ENCODE results near the gene MELK. TPM values are rescaled to one million over a fixed set of nuclear protein-coding genes. Genes with fewer than 3 reads are reported as not detected.

Gene MELK
- total RNA-seq, 2 experiments from 2014 or later: 47.9 to 58.7 TPM

DNA sequence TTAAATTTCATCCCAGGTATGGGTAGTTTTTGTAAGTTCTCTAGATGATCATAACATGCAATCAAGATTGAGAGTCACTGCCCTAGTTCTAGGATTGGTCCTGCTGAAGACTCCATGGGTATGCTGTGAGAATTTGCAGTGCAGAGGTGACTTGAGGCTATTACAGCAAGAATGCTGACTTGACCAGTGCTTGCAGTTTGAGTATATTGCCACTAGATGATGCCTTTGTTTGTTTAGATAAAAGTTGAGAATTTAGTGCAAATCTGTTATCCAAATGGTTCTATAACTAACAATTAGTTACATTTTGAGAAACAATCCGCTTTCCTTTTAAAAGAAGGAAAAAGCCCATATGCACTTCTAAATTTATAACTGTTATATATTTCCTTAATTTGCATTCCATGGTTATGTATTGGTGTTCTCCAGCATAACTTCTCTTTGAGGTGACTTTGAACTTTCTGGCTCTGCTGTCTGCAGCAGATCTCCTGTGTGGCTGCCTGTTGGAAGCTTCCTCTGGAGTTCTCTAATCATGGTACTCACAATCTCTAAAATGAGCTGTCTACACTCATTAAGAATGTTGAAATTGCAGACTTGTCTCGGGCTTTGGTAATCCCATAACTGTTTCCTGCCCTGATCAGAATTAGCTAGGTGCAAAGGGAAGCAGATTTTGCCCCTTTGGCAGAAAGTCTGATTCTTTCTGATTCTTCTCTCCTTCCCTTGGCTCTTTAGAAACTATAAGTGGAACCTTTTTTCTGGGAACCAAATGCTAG is 24.9 kb downstream of the MELK start:
- Histone ChIP-seq H4K20me1 (ENCODE audit: insufficient read depth, low read length) (no peaks in the 10 kb centered on the region), H3K4me2 (ENCODE audit: low read length) (no peak overlapping the region), H3K36me3 (ENCODE audit: insufficient read depth, low read length) (peaks cover 98% of the 10 kb centered on the region), H3K9me2 (ENCODE audit: insufficient read depth, low read length) (no peaks in the 10 kb centered on the region), H2AFZ (ENCODE audit: low read length) (no peak overlapping the region), H3K79me2 (ENCODE audit: insufficient read depth, low read depth, low read length) (no peaks in the 10 kb centered on the region), H3K4me1 (ENCODE audit: insufficient read depth, low read length, poor library complexity, severe bottlenecking) (no peaks in the 10 kb centered on the region), H3K27ac (ENCODE audit: low read depth, low read length, poor library complexity, severe bottlenecking) (no peak overlapping the region), H3K9me3 (ENCODE audit: low read length) (no peaks in the 10 kb centered on the region), H3K4me3 (ENCODE audit: low read depth, low read length, poor library complexity, severe bottlenecking) (no peak overlapping the region)
- intact Hi-C loops (cut with micrococcal nuclease; ENCODE audit: unreplicated experiment): no loop called here
- DNase-seq (ENCODE audit: low spot score): peak; percentile 47
- TF ChIP-seq, protein P1, sequence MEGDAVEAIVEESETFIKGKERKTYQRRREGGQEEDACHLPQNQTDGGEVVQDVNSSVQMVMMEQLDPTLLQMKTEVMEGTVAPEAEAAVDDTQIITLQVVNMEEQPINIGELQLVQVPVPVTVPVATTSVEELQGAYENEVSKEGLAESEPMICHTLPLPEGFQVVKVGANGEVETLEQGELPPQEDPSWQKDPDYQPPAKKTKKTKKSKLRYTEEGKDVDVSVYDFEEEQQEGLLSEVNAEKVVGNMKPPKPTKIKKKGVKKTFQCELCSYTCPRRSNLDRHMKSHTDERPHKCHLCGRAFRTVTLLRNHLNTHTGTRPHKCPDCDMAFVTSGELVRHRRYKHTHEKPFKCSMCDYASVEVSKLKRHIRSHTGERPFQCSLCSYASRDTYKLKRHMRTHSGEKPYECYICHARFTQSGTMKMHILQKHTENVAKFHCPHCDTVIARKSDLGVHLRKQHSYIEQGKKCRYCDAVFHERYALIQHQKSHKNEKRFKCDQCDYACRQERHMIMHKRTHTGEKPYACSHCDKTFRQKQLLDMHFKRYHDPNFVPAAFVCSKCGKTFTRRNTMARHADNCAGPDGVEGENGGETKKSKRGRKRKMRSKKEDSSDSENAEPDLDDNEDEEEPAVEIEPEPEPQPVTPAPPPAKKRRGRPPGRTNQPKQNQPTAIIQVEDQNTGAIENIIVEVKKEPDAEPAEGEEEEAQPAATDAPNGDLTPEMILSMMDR (conservative IDR thresholded peaks at IDR 0.05; ENCODE audit: low read length): peak; percentile 76
- TF ChIP-seq EZH2phosphoT487 (IDR thresholded peaks at IDR 0.05; ENCODE audit: borderline replicate concordance, low read depth, low read length): no peak
- ChIA-PET POLR2A (interaction anchor here (0.6 to 1.4 kb wide), 3 partner anchors 14 to 733 kb away, joined by 3 to 5 read pairs (median 4); no protein-coding TSS in a partner anchor), CTCF (ENCODE audit: unreplicated experiment) (interaction anchor here (0.6 kb wide), 1 partner anchor 457 kb away, joined by 3 read pairs; no protein-coding TSS in a partner anchor)
- no TSS peak for BruUV-seq (replicated peaks)

DNA sequence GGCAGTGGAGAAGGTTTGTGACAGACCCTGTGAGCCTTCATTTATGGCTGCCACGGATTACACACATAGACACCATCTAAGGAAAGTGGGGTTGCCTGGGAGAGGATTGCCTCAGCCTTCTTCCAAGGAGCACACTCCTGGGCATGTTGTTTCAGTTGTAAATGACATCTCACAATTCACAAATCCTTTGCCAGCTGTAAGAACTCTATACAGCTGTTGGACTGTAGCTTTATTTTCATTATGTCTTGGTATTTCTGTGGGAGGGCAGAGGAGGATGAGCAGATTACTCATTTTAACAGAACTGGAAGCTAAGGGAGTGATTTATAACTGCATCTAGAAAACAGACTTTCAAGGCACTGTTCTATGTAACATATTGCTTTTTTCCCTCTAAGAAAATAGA is 25.6 kb downstream of the MELK start:
- peaks cover 98% of the 10 kb centered on the region for H3K36me3 ChIP-seq (ENCODE audit: insufficient read depth, low read length)
- TSS peak; percentile 5 for BruUV-seq (replicated peaks)
- CTCF ChIA-PET (ENCODE audit: unreplicated experiment): no interaction called here
- TF ChIP-seq EZH2phosphoT487 (IDR thresholded peaks at IDR 0.05; ENCODE audit: borderline replicate concordance, low read depth, low read length): no peak
- TF ChIP-seq, protein P1 (conservative IDR thresholded peaks at IDR 0.05; ENCODE audit: low read length): no peak
- H3K27ac ChIP-seq (ENCODE audit: low read depth, low read length, poor library complexity, severe bottlenecking): no peak overlapping the region
- intact Hi-C loops (cut with micrococcal nuclease; ENCODE audit: unreplicated experiment): no loop called here
- no peaks in the 10 kb centered on the region for H3K79me2 ChIP-seq (ENCODE audit: insufficient read depth, low read depth, low read length)
- H3K4me3 ChIP-seq (ENCODE audit: low read depth, low read length, poor library complexity, severe bottlenecking): no peak overlapping the region
- DNase-seq (ENCODE audit: low spot score): no peak
- H2AFZ ChIP-seq (ENCODE audit: low read length): no peak overlapping the region
- H3K4me2 ChIP-seq (ENCODE audit: low read length): no peak overlapping the region
- POLR2A ChIA-PET: interaction anchor here (0.6 to 1.4 kb wide), 2 partner anchors 13 to 33 kb away, joined by 5 read pairs; no protein-coding TSS in a partner anchor
- no peaks in the 10 kb centered on the region for H3K4me1 ChIP-seq (ENCODE audit: insufficient read depth, low read length, poor library complexity, severe bottlenecking)
- H3K9me3 ChIP-seq (ENCODE audit: low read length): no peaks in the 10 kb centered on the region
- no peaks in the 10 kb centered on the region for H3K9me2 ChIP-seq (ENCODE audit: insufficient read depth, low read length)
- no peaks in the 10 kb centered on the region for H4K20me1 ChIP-seq (ENCODE audit: insufficient read depth, low read length)

DNA sequence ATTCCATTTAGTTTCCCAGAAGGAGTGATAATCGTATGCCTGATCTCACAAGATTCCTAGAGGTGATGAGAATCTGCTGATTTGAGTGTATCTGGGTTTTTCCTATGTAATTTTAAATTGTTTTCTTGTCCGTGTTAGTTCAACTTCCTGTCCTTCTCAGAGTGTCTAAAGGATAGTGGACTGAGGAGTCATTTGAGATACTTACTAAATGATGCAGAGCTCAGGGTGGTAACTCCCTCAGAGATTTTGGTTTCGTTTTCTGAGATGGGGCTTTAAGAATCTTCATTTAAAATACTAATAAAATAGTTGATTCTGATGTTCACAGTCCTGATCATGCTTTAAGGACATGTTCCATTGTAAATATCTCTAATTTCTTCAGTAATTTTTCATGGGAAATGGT is 30.3 kb downstream of the MELK start:
- Histone ChIP-seq H3K4me1 (ENCODE audit: insufficient read depth, low read length, poor library complexity, severe bottlenecking) (no peaks in the 10 kb centered on the region), H3K36me3 (ENCODE audit: insufficient read depth, low read length) (peaks cover 93% of the 10 kb centered on the region), H4K20me1 (ENCODE audit: insufficient read depth, low read length) (no peaks in the 10 kb centered on the region), H3K27ac (ENCODE audit: low read depth, low read length, poor library complexity, severe bottlenecking) (no peak overlapping the region), H2AFZ (ENCODE audit: low read length) (no peak overlapping the region), H3K9me2 (ENCODE audit: insufficient read depth, low read length) (no peaks in the 10 kb centered on the region), H3K9me3 (ENCODE audit: low read length) (no peaks in the 10 kb centered on the region), H3K4me2 (ENCODE audit: low read length) (no peak overlapping the region), H3K4me3 (ENCODE audit: low read depth, low read length, poor library complexity, severe bottlenecking) (no peak overlapping the region), H3K79me2 (ENCODE audit: insufficient read depth, low read depth, low read length) (no peaks in the 10 kb centered on the region)
- intact Hi-C loops (cut with micrococcal nuclease; ENCODE audit: unreplicated experiment): no loop called here
- no peak for DNase-seq (ENCODE audit: low spot score)
- ChIA-PET POLR2A (interaction anchor here (0.7 kb wide), 1 partner anchor 1077 kb away, joined by 3 read pairs; no protein-coding TSS in a partner anchor), CTCF (ENCODE audit: unreplicated experiment) (no interaction called here)
- no TSS peak for BruUV-seq (replicated peaks)
- TF ChIP-seq, protein P1 (conservative IDR thresholded peaks at IDR 0.05; ENCODE audit: low read length): no peak
- no peak for TF ChIP-seq EZH2phosphoT487 (IDR thresholded peaks at IDR 0.05; ENCODE audit: borderline replicate concordance, low read depth, low read length)

Data from OCI-LY7 (cell line).